BJ (cell line): ENCODE measurements around the gene CIITA. TPM values are rescaled to one million over a fixed set of nuclear protein-coding genes. Genes with fewer than 3 reads are reported as not detected.

ENCODE experiments used
- CTCF ChIA-PET: fragments of 350-600 bp; formaldehyde crosslinking; extraction: SDS; loops from one replicate; lab custom pipeline; 2021; ENCODE audit warnings: antibody characterized with exemption, inconsistent platforms; lab: Yijun Ruan, JAX
- POLR2A ChIA-PET: fragments of 300-600 bp; sonication (Branson Sonifier 250); formaldehyde crosslinking; extraction: SDS; loops from one replicate; lab custom pipeline; 2021; ENCODE audit warnings: antibody characterized with exemption; lab: Charles Lee
- DNase-seq: peaks from one replicate; pipeline ENCODE4 v3.0.0-alpha.2; 2011; ENCODE audit warnings: low read depth
- H3K27me3 ChIP-seq: 2 replicates; pipeline ENCODE4 v1.6.0; 2011; ENCODE audit warnings: low read length; ENCODE audit not compliant: control insufficient read depth, insufficient read depth
- H3K36me3 ChIP-seq: 2 replicates; pipeline ENCODE4 v1.5.1; 2011; ENCODE audit warnings: low read length; ENCODE audit not compliant: control insufficient read depth, insufficient read depth
- H3K4me3 ChIP-seq: 2 replicates; pipeline ENCODE4 v1.5.1; 2011; ENCODE audit warnings: low read depth, mild to moderate bottlenecking, control low read depth, low read length
- CTCF ChIP-seq: IDR thresholded peaks from 2 replicates; pipeline ENCODE4 v1.5.1; 2011; ENCODE audit warnings: low read depth, mild to moderate bottlenecking, control low read depth, inconsistent platforms, low read length, moderate library complexity; ENCODE audit not compliant: insufficient read depth
- polyA plus RNA-seq: library from polyadenylated mRNA; depleted of rRNA; stranded (reverse); fragments of >200 nt; gene quantifications from 2 replicates; pipeline ENCODE4 v1.2.3, GENCODE V29; 2011

CIITA gene
- polyA plus RNA-seq, 1 experiment, result not detected

- ChIA-PET CTCF (no interaction called here), POLR2A (no interaction called here)
- no peaks in the 10 kb centered on the region for H3K36me3 ChIP-seq
- H3K27me3 ChIP-seq, result peaks cover 2% of the 10 kb centered on the region
- no peak overlapping the region for H3K4me3 ChIP-seq
- no peak for TF ChIP-seq CTCF
- no peak for DNase-seq
Observed at GRCh38 chr16:10896165-10896564, 19.2 kb downstream of the CIITA start.

GRCh38 chr16:10896723-10897122, 19.7 kb downstream of the CIITA start:
- POLR2A ChIA-PET, result no interaction called here
- DNase-seq, result no peak
- no peak for TF ChIP-seq CTCF
- Histone ChIP-seq H3K36me3 (no peaks in the 10 kb centered on the region), H3K27me3 (no peaks in the 10 kb centered on the region), H3K4me3 (no peak overlapping the region)
- CTCF ChIA-PET, result no interaction called here

- Histone ChIP-seq H3K4me3 (no peak overlapping the region), H3K36me3 (no peaks in the 10 kb centered on the region), H3K27me3 (no peaks in the 10 kb centered on the region)
- ChIA-PET POLR2A (no interaction called here), CTCF (no interaction called here)
- no peak for TF ChIP-seq CTCF
- no peak for DNase-seq
Observed at GRCh38 chr16:10897134-10897533, 20.1 kb downstream of the CIITA start.

GRCh38 chr16:10902999-10903398, 26.0 kb downstream of the CIITA start:
- DNase-seq, result no peak
- H3K27me3 ChIP-seq, result no peaks in the 10 kb centered on the region
- TF ChIP-seq CTCF, result no peak
- ChIA-PET POLR2A (no interaction called here), CTCF (no interaction called here)
- no peaks in the 10 kb centered on the region for H3K36me3 ChIP-seq
- no peak overlapping the region for H3K4me3 ChIP-seq

- TF ChIP-seq CTCF, result no peak
- H3K4me3 ChIP-seq, result no peak overlapping the region
- ChIA-PET POLR2A (no interaction called here), CTCF (interaction anchor here (1.2 to 3.0 kb wide), 2 partner anchors 9 to 16 kb away, joined by 3 to 7 read pairs; no protein-coding TSS in a partner anchor)
- no peaks in the 10 kb centered on the region; the same call in 1 of the 2 replicates for H3K27me3 ChIP-seq
- no peak for DNase-seq
- H3K36me3 ChIP-seq, result no peaks in the 10 kb centered on the region
Observed at GRCh38 chr16:10906482-10906881, 29.5 kb downstream of the CIITA start.
